Esophagus squamous epithelium (tissue), 4 donors: ENCODE results near the gene RAB41.
"Not testable (repeated sequence)": the region's sequence is repeated elsewhere in the genome, so short reads cannot be mapped to it uniquely, and the experiment has no call there.

Experiments used
- POLR2A ChIP-seq, 4 donors: fragments of 450-650 bp; IDR thresholded peaks; one replicate each; pipeline ENCODE4 v1.6.1; 2017; ENCODE audit warnings: antibody characterized with exemption in 4 of 4, mild to moderate bottlenecking in 4 of 4, moderate library complexity in 3 of 4
- TF ChIP-seq, protein P1 (sequence below), 6 experiments: fragments of 450-650 bp in 4 of 6; fragments of 200-600 bp in 2 of 6; sonication (generic) in 2 of 6; IDR thresholded peaks; one replicate each; pipeline ENCODE4 v1.5.1; 2016 to 2019; ENCODE audit warnings: antibody characterized with exemption in 6 of 6, mild to moderate bottlenecking in 4 of 6, moderate library complexity in 4 of 6

DNA sequence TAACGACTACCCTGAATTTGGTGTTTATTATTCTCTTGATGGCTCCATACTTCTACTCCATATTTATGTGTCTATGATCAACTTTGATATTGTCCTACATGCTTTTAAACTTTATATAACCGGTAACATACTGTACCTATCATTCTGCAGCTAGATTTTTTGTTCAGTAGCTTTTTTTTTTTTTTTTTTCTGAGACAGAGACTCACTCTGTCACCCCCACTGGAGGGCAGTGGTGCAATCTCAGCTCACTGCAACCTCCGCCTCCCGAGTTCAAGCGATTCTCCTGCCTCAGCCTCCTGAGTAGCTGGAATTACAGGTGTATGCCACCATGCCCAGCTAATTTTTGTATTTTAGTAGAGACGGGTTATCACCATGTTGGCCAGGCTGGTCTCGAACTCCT, 7.9 kb upstream of the RAB41 start:
- TF ChIP-seq, protein P1, sequence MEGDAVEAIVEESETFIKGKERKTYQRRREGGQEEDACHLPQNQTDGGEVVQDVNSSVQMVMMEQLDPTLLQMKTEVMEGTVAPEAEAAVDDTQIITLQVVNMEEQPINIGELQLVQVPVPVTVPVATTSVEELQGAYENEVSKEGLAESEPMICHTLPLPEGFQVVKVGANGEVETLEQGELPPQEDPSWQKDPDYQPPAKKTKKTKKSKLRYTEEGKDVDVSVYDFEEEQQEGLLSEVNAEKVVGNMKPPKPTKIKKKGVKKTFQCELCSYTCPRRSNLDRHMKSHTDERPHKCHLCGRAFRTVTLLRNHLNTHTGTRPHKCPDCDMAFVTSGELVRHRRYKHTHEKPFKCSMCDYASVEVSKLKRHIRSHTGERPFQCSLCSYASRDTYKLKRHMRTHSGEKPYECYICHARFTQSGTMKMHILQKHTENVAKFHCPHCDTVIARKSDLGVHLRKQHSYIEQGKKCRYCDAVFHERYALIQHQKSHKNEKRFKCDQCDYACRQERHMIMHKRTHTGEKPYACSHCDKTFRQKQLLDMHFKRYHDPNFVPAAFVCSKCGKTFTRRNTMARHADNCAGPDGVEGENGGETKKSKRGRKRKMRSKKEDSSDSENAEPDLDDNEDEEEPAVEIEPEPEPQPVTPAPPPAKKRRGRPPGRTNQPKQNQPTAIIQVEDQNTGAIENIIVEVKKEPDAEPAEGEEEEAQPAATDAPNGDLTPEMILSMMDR (IDR thresholded peaks at IDR 0.05) = not testable (repeated sequence)
- TF ChIP-seq POLR2A (IDR thresholded peaks at IDR 0.05) = not testable (repeated sequence)
